Measurements from ENCODE around the gene ADAMTS1.

Gene ADAMTS1

GRCh38 chr21:26794597-26795411, 50.4 kb downstream of the ADAMTS1 start:
- in situ Hi-C loops (cut with MboI; ENCODE audit: low sequenced_read_pairs) = no loop called here

GRCh38 chr21:26790296-26790695, 54.9 kb downstream of the ADAMTS1 start:
- in situ Hi-C loops (cut with MboI; ENCODE audit: low sequenced_read_pairs) = no loop called here

- in situ Hi-C loops (cut with MboI; ENCODE audit: low sequenced_read_pairs) = no loop called here
These were observed 56.4 kb downstream of the ADAMTS1 start for GRCh38 chr21:26788790-26789189.
